Measurements from ENCODE around the gene RGS21. TPM values are rescaled to one million over a fixed set of nuclear protein-coding genes. Genes with fewer than 3 reads are reported as not detected.

Gene RGS21
- total RNA-seq, 1 donor from 2014 or later: not detected

DNA sequence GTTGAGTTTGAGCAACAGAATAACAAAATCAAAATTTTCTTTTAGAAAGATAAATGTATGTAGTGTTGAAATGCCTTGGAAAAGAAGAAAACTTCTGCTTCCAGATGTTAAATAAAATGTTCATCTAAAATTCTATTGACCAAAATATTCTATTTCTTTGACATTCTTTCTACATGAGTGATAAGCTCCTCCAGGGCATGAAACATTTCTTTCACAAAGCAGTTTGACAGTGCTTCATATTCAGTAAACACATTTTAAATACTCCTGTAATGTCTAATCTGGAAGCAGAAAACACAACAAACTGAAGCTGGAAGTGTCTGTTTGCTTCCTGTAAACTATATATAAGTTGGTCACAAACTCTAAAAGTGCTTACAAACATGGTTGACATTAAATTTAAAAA lies 61.5 kb downstream of the RGS21 start:
- no peak for DNase-seq (ENCODE audit: low read depth)

GRCh38 chr1:192378878-192379277 lies 62.1 kb downstream of the RGS21 start:
- DNase-seq (ENCODE audit: low read depth): no peak

- no peak for DNase-seq (ENCODE audit: low read depth)
These were observed 62.8 kb downstream of the RGS21 start for GRCh38 chr1:192379554-192379953.

GRCh38 chr1:192382758-192383157 lies 66.0 kb downstream of the RGS21 start:
- no peak for DNase-seq (ENCODE audit: low read depth)

DNA sequence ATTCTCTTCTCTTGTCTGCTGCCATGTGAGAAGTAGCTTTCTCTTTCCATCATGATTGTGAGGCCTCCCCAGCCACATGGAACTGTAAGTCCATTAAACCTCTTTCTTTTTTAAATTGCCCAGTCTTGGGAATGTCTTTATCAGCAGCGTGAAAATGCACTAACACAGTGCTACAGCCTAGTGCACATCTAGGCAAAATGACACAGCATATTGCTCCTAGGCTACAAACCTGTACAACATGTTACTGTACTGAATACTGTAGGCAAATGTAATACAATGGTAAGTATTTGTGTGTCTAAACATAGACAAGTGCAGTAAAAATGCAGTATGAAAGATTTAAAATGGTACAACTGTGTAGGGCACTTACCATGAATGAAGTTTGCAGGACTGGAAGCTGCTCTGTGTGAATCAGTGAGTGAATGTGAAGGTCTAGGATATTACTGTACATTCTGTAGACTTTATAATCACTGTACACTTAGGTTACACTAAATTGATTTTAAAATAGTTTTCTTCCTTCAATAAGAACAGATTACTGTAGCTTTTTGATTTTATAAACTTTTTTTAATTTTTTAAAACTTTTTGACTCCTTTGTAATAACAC lies 69.4 kb downstream of the RGS21 start:
- DNase-seq (ENCODE audit: low read depth): no peak

GRCh38 chr1:192395211-192395610 lies 78.4 kb downstream of the RGS21 start:
- DNase-seq (ENCODE audit: low read depth): no peak

GRCh38 chr1:192395895-192396294 lies 79.1 kb downstream of the RGS21 start:
- no peak for DNase-seq (ENCODE audit: low read depth)

GRCh38 chr1:192399161-192399560 lies 82.4 kb downstream of the RGS21 start:
- no peak for DNase-seq (ENCODE audit: low read depth)

GRCh38 chr1:192401825-192402224 lies 85.0 kb downstream of the RGS21 start:
- peak; percentile 30 for DNase-seq (ENCODE audit: low read depth)

GRCh38 chr1:192402571-192402970 lies 85.8 kb downstream of the RGS21 start:
- no peak for DNase-seq (ENCODE audit: low read depth)

- DNase-seq (ENCODE audit: low read depth): no peak
These were observed 90.4 kb downstream of the RGS21 start for GRCh38 chr1:192407206-192407605.

Other genes starting within 250 kb of the RGS21 start
- not detected in 2 replicates for gene RGS18, start 158.5 kb upstream of the RGS21 start, total RNA-seq